Measurements from ENCODE around the gene GATM.
"Not testable (repeated sequence)": the region's sequence is repeated elsewhere in the genome, so short reads cannot be mapped to it uniquely, and the experiment has no call there.

The GATM gene

DNA sequence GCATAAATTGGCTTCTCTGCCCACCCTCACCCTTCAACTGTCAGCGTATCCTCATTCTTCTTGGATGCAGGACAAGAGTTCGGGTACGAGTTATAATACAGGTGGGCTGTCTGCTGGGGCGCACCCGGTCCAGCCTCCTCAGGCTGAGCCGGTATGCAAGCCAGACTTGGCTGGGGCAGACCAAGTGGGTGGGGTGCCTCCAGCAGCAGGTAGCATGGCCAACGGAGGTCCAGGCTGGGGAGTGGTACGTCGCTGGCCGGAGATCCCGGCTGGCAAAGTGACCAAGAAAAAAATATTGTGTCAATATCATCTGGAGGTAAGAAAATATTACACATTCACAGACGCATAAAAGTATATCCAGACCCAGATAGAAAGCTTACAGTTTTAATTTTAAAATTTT, 45.6 kb downstream of the GATM start:
- Histone ChIP-seq H3K9ac (ENCODE audit: low read length in 2 of 2) (no peak overlapping the region), H3K9me3 (ENCODE audit: control insufficient read depth in 2 of 2, low read length in 2 of 2) (no peaks in the 10 kb centered on the region), H3K27ac (ENCODE audit: low read length) (no peak overlapping the region), H3K4me3 (ENCODE audit: low read length in 2 of 2) (no peak overlapping the region), H3K4me1 (ENCODE audit: control insufficient read depth, insufficient read depth, low read length) (no peaks in the 10 kb centered on the region), H3K36me3 (ENCODE audit: control insufficient read depth in 2 of 2, insufficient read depth in 2 of 2, low read length in 2 of 2) (no peaks in the 10 kb centered on the region), H3K27me3 (ENCODE audit: control insufficient read depth in 1 of 2, insufficient read depth in 2 of 2, low read length in 2 of 2) (no peaks in the 10 kb centered on the region)

DNA sequence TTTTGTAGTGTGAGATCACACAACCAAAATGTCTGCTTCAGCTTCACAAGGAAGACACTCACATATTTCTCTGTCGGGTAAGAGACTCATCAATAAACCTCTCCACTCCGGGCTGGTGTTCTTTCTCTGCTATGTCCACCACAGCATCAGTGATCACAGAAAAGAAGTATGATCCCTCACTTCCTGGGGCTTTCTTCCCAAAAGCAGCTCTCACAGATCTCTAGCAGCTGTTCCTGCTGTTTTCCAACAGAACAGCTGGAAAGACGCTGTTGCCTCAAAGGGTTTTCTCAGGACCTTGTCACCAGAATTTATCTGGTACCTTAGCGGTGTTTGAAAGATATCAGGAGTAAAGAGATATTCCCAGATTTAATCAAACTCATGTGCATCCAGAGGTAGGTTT, 46.4 kb downstream of the GATM start:
- no peak overlapping the region for H3K4me3 ChIP-seq (ENCODE audit: low read length in 2 of 2)
- no peaks in the 10 kb centered on the region for H3K4me1 ChIP-seq (ENCODE audit: control insufficient read depth, insufficient read depth, low read length)
- no peaks in the 10 kb centered on the region for H3K27me3 ChIP-seq (ENCODE audit: control insufficient read depth in 1 of 2, insufficient read depth in 2 of 2, low read length in 2 of 2)
- no peak overlapping the region for H3K9ac ChIP-seq (ENCODE audit: low read length in 2 of 2)
- no peaks in the 10 kb centered on the region for H3K9me3 ChIP-seq (ENCODE audit: control insufficient read depth in 2 of 2, low read length in 2 of 2)
- H3K36me3 ChIP-seq (ENCODE audit: control insufficient read depth in 2 of 2, insufficient read depth in 2 of 2, low read length in 2 of 2) = no peaks in the 10 kb centered on the region
- no peak overlapping the region for H3K27ac ChIP-seq (ENCODE audit: low read length)

GRCh38 chr15:45328663-45329062, 49.7 kb downstream of the GATM start:
- no peaks in the 10 kb centered on the region for H3K9me3 ChIP-seq (ENCODE audit: control insufficient read depth in 2 of 2, low read length in 2 of 2)
- H3K27ac ChIP-seq (ENCODE audit: low read length) = no peak overlapping the region
- H3K27me3 ChIP-seq (ENCODE audit: control insufficient read depth in 1 of 2, insufficient read depth in 2 of 2, low read length in 2 of 2) = no peaks in the 10 kb centered on the region
- H3K36me3 ChIP-seq (ENCODE audit: control insufficient read depth in 2 of 2, insufficient read depth in 2 of 2, low read length in 2 of 2) = no peaks in the 10 kb centered on the region
- no peak overlapping the region for H3K4me3 ChIP-seq (ENCODE audit: low read length in 2 of 2)
- no peak overlapping the region for H3K9ac ChIP-seq (ENCODE audit: low read length in 2 of 2)
- H3K4me1 ChIP-seq (ENCODE audit: control insufficient read depth, insufficient read depth, low read length) = no peaks in the 10 kb centered on the region

GRCh38 chr15:45326741-45327140, 51.6 kb downstream of the GATM start:
- H3K4me1 ChIP-seq (ENCODE audit: control insufficient read depth, insufficient read depth, low read length) = no peaks in the 10 kb centered on the region
- H3K27ac ChIP-seq (ENCODE audit: low read length) = no peak overlapping the region
- H3K9me3 ChIP-seq (ENCODE audit: control insufficient read depth in 2 of 2, low read length in 2 of 2) = no peaks in the 10 kb centered on the region
- H3K36me3 ChIP-seq (ENCODE audit: control insufficient read depth in 2 of 2, insufficient read depth in 2 of 2, low read length in 2 of 2) = no peaks in the 10 kb centered on the region
- H3K27me3 ChIP-seq (ENCODE audit: control insufficient read depth in 1 of 2, insufficient read depth in 2 of 2, low read length in 2 of 2) = no peaks in the 10 kb centered on the region
- no peak overlapping the region for H3K9ac ChIP-seq (ENCODE audit: low read length in 2 of 2)
- no peak overlapping the region for H3K4me3 ChIP-seq (ENCODE audit: low read length in 2 of 2)

GRCh38 chr15:45326280-45326679, 52.1 kb downstream of the GATM start:
- Histone ChIP-seq H3K4me3 (ENCODE audit: low read length in 2 of 2) (no peak overlapping the region), H3K9ac (ENCODE audit: low read length in 2 of 2) (no peak overlapping the region), H3K27ac (ENCODE audit: low read length) (no peak overlapping the region), H3K4me1 (ENCODE audit: control insufficient read depth, insufficient read depth, low read length) (no peaks in the 10 kb centered on the region), H3K36me3 (ENCODE audit: control insufficient read depth in 2 of 2, insufficient read depth in 2 of 2, low read length in 2 of 2) (no peaks in the 10 kb centered on the region), H3K27me3 (ENCODE audit: control insufficient read depth in 1 of 2, insufficient read depth in 2 of 2, low read length in 2 of 2) (no peaks in the 10 kb centered on the region), H3K9me3 (ENCODE audit: control insufficient read depth in 2 of 2, low read length in 2 of 2) (no peaks in the 10 kb centered on the region)

GRCh38 chr15:45320581-45321205, 57.7 kb downstream of the GATM start:
- H3K27ac ChIP-seq (ENCODE audit: low read length) = no peak overlapping the region

DNA sequence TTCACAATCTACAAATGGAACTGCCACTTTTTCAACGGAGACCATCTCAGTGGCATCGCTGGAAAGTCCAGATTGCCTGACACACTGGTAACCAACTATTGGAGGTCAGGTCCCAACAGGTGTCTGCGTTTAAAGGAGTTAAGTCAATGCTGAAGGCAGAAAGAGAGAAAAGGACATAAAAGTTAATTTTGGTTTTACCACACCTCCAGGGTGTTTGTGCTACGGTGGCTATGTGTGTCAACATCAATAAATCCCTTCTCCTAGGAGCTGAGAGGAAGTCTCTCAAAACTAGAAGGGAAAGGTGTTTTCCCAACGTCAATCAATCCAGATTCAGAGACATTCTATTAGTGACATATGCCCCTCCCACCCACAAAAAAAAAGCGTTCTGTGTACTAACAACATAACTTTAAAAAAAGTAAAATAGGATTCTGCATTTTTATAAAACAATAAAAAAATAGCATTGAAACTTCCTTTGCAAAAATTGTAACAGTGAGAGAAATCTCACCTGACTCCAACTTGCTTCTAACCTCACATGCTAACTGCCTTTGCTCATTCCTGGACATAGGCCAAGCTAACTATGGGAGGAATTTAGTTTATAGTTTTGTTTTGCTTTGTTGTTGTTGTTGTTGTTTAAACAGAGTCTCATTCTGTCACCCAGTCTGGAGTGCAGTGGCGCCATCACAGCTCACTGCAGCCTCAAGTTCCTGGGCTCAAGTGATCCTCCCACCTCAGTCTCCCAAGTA, 58.7 kb downstream of the GATM start:
- no peak overlapping the region for H3K9ac ChIP-seq (ENCODE audit: low read length in 2 of 2)
- H3K27me3 ChIP-seq (ENCODE audit: control insufficient read depth in 1 of 2, insufficient read depth in 2 of 2, low read length in 2 of 2) = no peaks in the 10 kb centered on the region
- H3K36me3 ChIP-seq (ENCODE audit: control insufficient read depth in 2 of 2, insufficient read depth in 2 of 2, low read length in 2 of 2) = no peaks in the 10 kb centered on the region
- H3K4me3 ChIP-seq (ENCODE audit: low read length in 2 of 2) = no peak overlapping the region
- no peaks in the 10 kb centered on the region for H3K4me1 ChIP-seq (ENCODE audit: control insufficient read depth, insufficient read depth, low read length)
- H3K27ac ChIP-seq (ENCODE audit: low read length) = no peak overlapping the region
- no peaks in the 10 kb centered on the region for H3K9me3 ChIP-seq (ENCODE audit: control insufficient read depth in 2 of 2, low read length in 2 of 2)

More at GRCh38 chr15:45320581-45321205, 57.7 kb downstream of the GATM start:
- H3K9me3 ChIP-seq (ENCODE audit: control insufficient read depth in 2 of 2, low read length in 2 of 2) = no peaks in the 10 kb centered on the region
- H3K36me3 ChIP-seq (ENCODE audit: control insufficient read depth in 2 of 2, insufficient read depth in 2 of 2, low read length in 2 of 2) = no peaks in the 10 kb centered on the region
- H3K27me3 ChIP-seq (ENCODE audit: control insufficient read depth in 1 of 2, insufficient read depth in 2 of 2, low read length in 2 of 2) = no peaks in the 10 kb centered on the region
- no peak overlapping the region for H3K9ac ChIP-seq (ENCODE audit: low read length in 2 of 2)
- H3K4me3 ChIP-seq (ENCODE audit: low read length in 2 of 2) = no peak overlapping the region
- no peaks in the 10 kb centered on the region for H3K4me1 ChIP-seq (ENCODE audit: control insufficient read depth, insufficient read depth, low read length)

- H3K27ac ChIP-seq (ENCODE audit: low read length) = no peak overlapping the region
- no peaks in the 10 kb centered on the region for H3K4me1 ChIP-seq (ENCODE audit: control insufficient read depth, insufficient read depth, low read length)
- no peaks in the 10 kb centered on the region for H3K36me3 ChIP-seq (ENCODE audit: control insufficient read depth in 2 of 2, insufficient read depth in 2 of 2, low read length in 2 of 2)
- peaks cover 0 to 2% of the 10 kb centered on the region in 2 donors for H3K27me3 ChIP-seq (ENCODE audit: control insufficient read depth in 1 of 2, insufficient read depth in 2 of 2, low read length in 2 of 2)
- no peak overlapping the region for H3K9ac ChIP-seq (ENCODE audit: low read length in 2 of 2)
- H3K9me3 ChIP-seq (ENCODE audit: control insufficient read depth in 2 of 2, low read length in 2 of 2) = no peaks in the 10 kb centered on the region
- H3K4me3 ChIP-seq (ENCODE audit: low read length in 2 of 2) = no peak overlapping the region
These were observed 63.4 kb downstream of the GATM start for GRCh38 chr15:45314960-45315359.

DNA sequence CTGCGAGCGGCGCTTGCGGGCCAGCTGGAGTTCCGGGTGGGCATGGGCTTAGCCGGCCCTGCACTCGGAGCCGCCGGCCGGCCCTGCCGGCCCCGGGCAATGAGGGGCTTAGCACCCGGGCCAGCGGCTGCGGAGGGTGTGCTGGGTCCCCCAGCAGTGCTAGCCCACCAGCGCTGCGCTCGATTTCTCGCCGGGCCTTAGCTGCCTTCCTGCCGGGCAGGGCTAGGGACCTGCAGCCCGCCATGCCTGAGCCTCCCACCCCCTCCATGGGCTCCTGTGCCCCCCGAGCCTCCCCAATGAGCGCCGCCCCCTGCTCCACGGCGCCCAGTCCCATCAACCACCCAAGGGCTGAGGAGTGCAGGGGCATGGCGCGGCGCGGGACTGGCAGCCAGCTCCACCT, 64.2 kb downstream of the GATM start:
- H3K9ac ChIP-seq (ENCODE audit: low read length in 2 of 2); H3K36me3 ChIP-seq (ENCODE audit: control insufficient read depth in 2 of 2, insufficient read depth in 2 of 2, low read length in 2 of 2); H3K27ac ChIP-seq (ENCODE audit: low read length); H3K9me3 ChIP-seq (ENCODE audit: control insufficient read depth in 2 of 2, low read length in 2 of 2); H3K4me1 ChIP-seq (ENCODE audit: control insufficient read depth, insufficient read depth, low read length); H3K4me3 ChIP-seq (ENCODE audit: low read length in 2 of 2); H3K27me3 ChIP-seq (ENCODE audit: control insufficient read depth in 1 of 2, insufficient read depth in 2 of 2, low read length in 2 of 2): not testable (repeated sequence)
